K562 treated with DMSO at 1 percent for 12 hours (cell line): ENCODE data around the gene DYRK3. TPM values are rescaled to one million over a fixed set of nuclear protein-coding genes. Genes with fewer than 3 reads are reported as not detected.

Source experiments
- total RNA-seq: library from RNA; unstranded; fragments of 300-600 nt; gene quantifications from 2 replicates; pipeline ENCODE4 v1.2.3, GENCODE V29; 2022; ENCODE audit not compliant: insufficient read depth

The DYRK3 gene
- total RNA-seq: 6.2 and 28.3 TPM in 2 replicates

DNA sequence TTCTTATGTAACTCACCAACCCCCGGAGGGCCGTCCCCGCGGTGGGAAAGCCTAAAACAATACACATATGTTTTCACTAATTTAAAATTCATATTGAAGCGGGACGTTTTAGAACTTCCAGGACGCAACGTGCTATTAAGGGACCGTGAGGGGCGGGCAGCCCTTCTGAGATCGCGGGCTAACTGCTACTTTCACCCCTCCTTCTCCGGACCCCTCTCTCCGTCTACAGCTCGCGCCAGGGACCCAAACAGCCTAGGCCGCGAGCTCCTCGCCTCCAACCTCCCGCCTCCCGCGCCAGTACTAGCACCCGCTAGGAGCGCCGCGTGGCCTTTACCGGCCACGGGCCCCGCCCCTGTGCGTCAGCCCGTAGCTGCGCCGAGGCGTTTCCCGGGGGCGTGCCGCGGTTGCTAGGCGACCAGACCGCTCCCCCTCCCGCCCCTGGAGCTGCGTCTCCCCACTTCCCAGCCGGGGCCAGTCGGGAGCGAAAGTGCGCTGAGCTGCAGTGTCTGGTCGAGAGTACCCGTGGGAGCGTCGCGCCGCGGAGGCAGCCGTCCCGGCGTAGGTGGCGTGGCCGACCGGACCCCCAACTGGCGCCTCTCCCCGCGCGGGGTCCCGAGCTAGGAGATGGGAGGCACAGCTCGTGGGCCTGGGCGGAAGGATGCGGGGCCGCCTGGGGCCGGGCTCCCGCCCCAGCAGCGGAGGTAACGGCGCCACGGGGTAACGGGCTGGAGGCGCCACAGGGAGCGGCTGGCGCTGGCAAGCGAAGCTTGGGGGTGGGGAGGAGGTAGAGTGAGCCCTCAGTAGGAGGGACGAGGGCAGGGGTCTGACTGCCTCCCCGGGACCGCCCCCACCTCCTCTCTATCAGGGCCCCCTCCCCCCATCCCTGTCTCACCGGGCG, at the start of gene DYRK3:
TSS of gene DYRK3 (plus strand) at position 457 of the 898 bp plus-strand sequence. CDS start at position 625, 168 bp downstream.

DNA sequence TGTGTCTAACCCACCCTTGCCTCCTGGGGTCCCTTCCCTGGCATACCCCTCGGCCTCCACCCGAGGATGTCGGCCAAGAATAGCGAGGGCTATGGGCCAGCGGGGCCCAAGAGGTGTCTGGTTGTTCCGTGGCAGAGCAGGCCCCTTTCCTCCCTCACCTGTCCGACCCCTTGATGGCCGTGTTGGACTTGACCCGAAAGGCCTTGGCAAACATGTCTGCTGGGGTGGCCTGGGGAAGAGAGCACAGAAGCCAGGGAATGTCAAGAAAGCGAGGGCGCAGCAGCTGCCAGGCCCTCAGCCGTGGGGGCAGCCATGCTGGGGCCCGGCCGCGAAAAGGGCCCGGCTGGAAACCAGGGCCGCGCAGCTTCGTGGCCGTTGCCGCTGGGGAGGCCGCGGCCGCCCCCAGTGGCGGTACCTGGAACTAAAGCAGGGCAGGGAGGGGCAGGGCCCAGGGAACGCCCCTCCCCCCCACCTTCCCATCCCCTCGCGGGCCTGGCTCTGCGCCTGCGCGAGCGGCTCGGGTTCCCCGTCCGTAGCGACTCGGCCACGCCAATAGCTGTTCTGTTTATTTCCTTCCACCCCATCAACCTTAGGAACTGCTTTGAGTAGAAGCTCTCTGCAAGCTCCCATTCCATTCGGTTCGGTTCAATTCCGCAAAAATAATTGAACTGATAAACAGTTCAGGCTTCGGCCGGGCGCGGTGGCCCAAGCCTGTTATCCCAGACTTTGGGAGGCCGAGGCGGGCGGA, 23.0 kb upstream of the DYRK3 start, which contains the start of gene EIF2D:
TSS of gene EIF2D (minus strand) at position 337 of the 748 bp plus-strand sequence. CDS start at position 214, 123 bp downstream.

DNA sequence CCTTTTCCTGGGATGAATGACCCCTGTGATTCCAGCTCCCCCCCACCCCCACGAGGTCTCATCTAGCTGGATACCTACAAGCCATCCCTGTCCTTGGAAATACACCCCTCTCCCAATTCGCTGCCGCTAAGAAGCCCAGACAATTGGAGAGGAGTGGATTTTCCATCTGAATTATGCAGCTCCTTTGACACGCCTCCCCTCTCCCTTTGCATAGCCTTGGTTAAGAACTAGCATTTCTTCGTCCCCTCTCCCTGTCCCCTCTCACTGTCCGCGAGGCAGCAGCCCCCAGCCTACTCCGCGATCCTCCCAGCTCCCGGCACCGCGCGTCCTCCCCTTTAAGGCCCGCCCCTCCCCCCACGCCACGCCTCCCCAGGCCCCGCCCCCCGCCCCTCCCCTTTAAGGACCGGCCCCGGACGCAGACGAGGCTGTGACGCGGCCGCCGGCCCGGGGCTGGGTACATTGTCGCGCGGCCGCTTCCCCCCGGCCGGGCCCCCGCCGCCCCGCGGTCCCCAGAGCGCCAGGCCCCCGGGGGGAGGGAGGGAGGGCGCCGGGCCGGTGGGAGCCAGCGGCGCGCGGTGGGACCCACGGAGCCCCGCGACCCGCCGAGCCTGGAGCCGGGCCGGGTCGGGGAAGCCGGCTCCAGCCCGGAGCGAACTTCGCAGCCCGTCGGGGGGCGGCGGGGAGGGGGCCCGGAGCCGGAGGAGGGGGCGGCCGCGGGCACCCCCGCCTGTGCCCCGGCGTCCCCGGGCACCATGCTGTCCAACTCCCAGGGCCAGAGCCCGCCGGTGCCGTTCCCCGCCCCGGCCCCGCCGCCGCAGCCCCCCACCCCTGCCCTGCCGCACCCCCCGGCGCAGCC, 49.4 kb downstream of the DYRK3 start, which contains the start of gene MAPKAPK2:
TSS of gene MAPKAPK2 (plus strand) at position 428 of the 856 bp plus-strand sequence. CDS start at position 753, 325 bp downstream.

Other genes starting within 250 kb of the DYRK3 start
- 4.1 and 7.3 TPM in 2 replicates for gene IKBKE, start 165.1 kb upstream of the DYRK3 start, total RNA-seq
- gene RASSF5, start 128.0 kb upstream of the DYRK3 start, total RNA-seq: 38.0 and 89.4 TPM in 2 replicates
- 73.5 and 106 TPM in 2 replicates for gene EIF2D, start 23.1 kb upstream of the DYRK3 start, total RNA-seq
- 74.1 and 114 TPM in 2 replicates for gene MAPKAPK2, start 49.4 kb downstream of the DYRK3 start, total RNA-seq
- not detected in 2 replicates for gene IL19, start 135.2 kb downstream of the DYRK3 start, total RNA-seq
- not detected in 2 replicates for gene IL10, start 137.0 kb downstream of the DYRK3 start, total RNA-seq
- not detected in 2 replicates for gene IL20, start 230.1 kb downstream of the DYRK3 start, total RNA-seq